Endothelial cell of umbilical vein (primary cell): Measurements from ENCODE around the gene GTSF1L. TPM values are rescaled to one million over a fixed set of nuclear protein-coding genes. Genes with fewer than 3 reads are reported as not detected.

Experiments
- BruUV-seq: library from RNA; stranded (reverse); fragments of 400-500 nt; replicated peaks from 2 replicates; lab custom pipeline; 2021; lab: Mats Ljungman, UMichigan
- CTCF ChIA-PET: fragments of 300-600, 350-600 bp; sonication (Branson Sonifier 250); formaldehyde crosslinking; loops from one replicate; lab custom pipeline; 2021; ENCODE audit warnings: antibody characterized with exemption, inconsistent platforms; lab: Charles Lee
- POLR2A ChIA-PET: fragments of 300-600, 350-600 bp; sonication (Branson Sonifier 250); formaldehyde crosslinking; loops from one replicate; lab custom pipeline; 2021; ENCODE audit warnings: antibody characterized with exemption, inconsistent platforms; lab: Charles Lee
- DNase-seq: peaks from one replicate; pipeline ENCODE4 v3.0.0-alpha.2; 2011; ENCODE audit warnings: low read depth, low spot score
- FAIRE-seq: peaks from 2 replicates; lab custom pipeline; 2011; peaks lifted over from hg19 to GRCh38; lab: Jason Lieb, UNC
- H2AFZ ChIP-seq: 2 replicates; pipeline ENCODE4 v1.6.0; 2012; ENCODE audit warnings: low read depth, low read length, control low read depth, inconsistent platforms
- H3K27ac ChIP-seq: 2 replicates; pipeline ENCODE4 v1.5.1; 2011; ENCODE audit warnings: low read depth, mild to moderate bottlenecking, control low read depth, low read length, moderate library complexity; ENCODE audit not compliant: insufficient read depth
- H3K27me3 ChIP-seq, 2 experiments: 2 replicates each; pipeline versions ENCODE4 v1.6.0 to v1.6.1; 2011; ENCODE audit warnings: low read length in 2 of 2, mixed read lengths in 1 of 2; ENCODE audit not compliant: control insufficient read depth in 2 of 2, insufficient read depth in 2 of 2
- H3K36me3 ChIP-seq, 2 experiments: 2 replicates in 1 of 2; 3 replicates in 1 of 2; pipeline ENCODE4 v1.5.1; 2011; ENCODE audit warnings: low read length in 2 of 2, mild to moderate bottlenecking in 1 of 2, moderate library complexity in 1 of 2; ENCODE audit not compliant: control insufficient read depth in 2 of 2, insufficient read depth in 2 of 2; ENCODE audit errors: extremely low read depth in 1 of 2
- H3K4me1 ChIP-seq: 3 replicates; pipeline ENCODE4 v1.5.1; 2011; ENCODE audit warnings: mild to moderate bottlenecking, low read length; ENCODE audit not compliant: control insufficient read depth, insufficient read depth; ENCODE audit errors: extremely low read depth
- H3K4me2 ChIP-seq: 2 replicates; pipeline ENCODE4 v1.6.1; 2011; ENCODE audit warnings: low read length, control low read depth, mixed read lengths; ENCODE audit not compliant: insufficient read depth
- H3K4me3 ChIP-seq, 3 experiments: fragments of 200-600 bp in 1 of 3; sonication (generic), shearing (Covaris generic) in 1 of 3; replicated peaks in 1 of 3; 2 replicates each; pipeline ENCODE4 v1.5.1; 2011 to 2016; ENCODE audit warnings: control low read depth in 3 of 3, low read length in 3 of 3, mild to moderate bottlenecking in 2 of 3, inconsistent platforms in 1 of 3, low read depth in 1 of 3, moderate library complexity in 1 of 3; ENCODE audit not compliant: insufficient read depth in 1 of 3
- H3K79me2 ChIP-seq: 2 replicates; pipeline ENCODE4 v1.6.0; 2012; ENCODE audit warnings: low read length, inconsistent platforms; ENCODE audit not compliant: control insufficient read depth, insufficient read depth
- H3K9ac ChIP-seq: replicated peaks from 2 replicates; pipeline ENCODE3; 2011; ENCODE audit warnings: low read length, control low read depth; ENCODE audit not compliant: insufficient read depth; ENCODE audit errors: extremely low read depth
- H3K9me1 ChIP-seq: replicated peaks from 3 replicates; pipeline ENCODE4 v1.6.0; 2011; ENCODE audit warnings: mild to moderate bottlenecking, low read length; ENCODE audit not compliant: control insufficient read depth, insufficient read depth; ENCODE audit errors: extremely low read depth
- H3K9me3 ChIP-seq: replicated peaks from 2 replicates; pipeline ENCODE4 v1.5.1; 2012; ENCODE audit warnings: low read length, inconsistent platforms; ENCODE audit not compliant: control insufficient read depth, insufficient read depth
- H4K20me1 ChIP-seq: replicated peaks from 2 replicates; pipeline ENCODE3; 2011; ENCODE audit warnings: mild to moderate bottlenecking, low read length; ENCODE audit not compliant: control insufficient read depth, insufficient read depth; ENCODE audit errors: extremely low read depth
- CTCF ChIP-seq, 2 donors: IDR thresholded peaks; 1 replicate in 1 of 2; 2 replicates in 1 of 2; pipeline ENCODE4 v1.5.1; 2011; ENCODE audit warnings: low read length in 2 of 2, mild to moderate bottlenecking in 2 of 2, moderate library complexity in 2 of 2, control low read depth in 1 of 2, inconsistent platforms in 1 of 2, low read depth in 1 of 2; ENCODE audit not compliant: insufficient read depth in 1 of 2; ENCODE audit errors: extremely low read depth in 1 of 2
- EZH2 ChIP-seq: IDR thresholded peaks from 2 replicates; pipeline ENCODE4 v1.6.1; 2012; ENCODE audit warnings: borderline replicate concordance, low read depth, mild to moderate bottlenecking, moderate library complexity, low read length, inconsistent platforms; ENCODE audit not compliant: severe bottlenecking
- FOS ChIP-seq: IDR thresholded peaks from 2 replicates; pipeline ENCODE4 v1.6.1; 2011; ENCODE audit warnings: mild to moderate bottlenecking, low read length, moderate library complexity, borderline replicate concordance; ENCODE audit not compliant: insufficient read depth
- GATA2 ChIP-seq: IDR thresholded peaks from 2 replicates; pipeline ENCODE4 v1.7.0; 2011; ENCODE audit warnings: low read depth, mild to moderate bottlenecking, moderate library complexity, mixed read lengths, low read length; ENCODE audit not compliant: insufficient read length, insufficient read depth
- JUN ChIP-seq: IDR thresholded peaks from 2 replicates; pipeline ENCODE4 v1.6.1; 2011; ENCODE audit warnings: borderline replicate concordance, low read depth; ENCODE audit not compliant: insufficient read length, insufficient read depth
- MAX ChIP-seq: IDR thresholded peaks from 2 replicates; pipeline ENCODE4 v1.6.1; 2011; ENCODE audit not compliant: insufficient read depth, insufficient read length
- MYC ChIP-seq: IDR thresholded peaks from one replicate; pipeline ENCODE4 v1.6.1; 2011; ENCODE audit warnings: mild to moderate bottlenecking, low read depth, low read length
- POLR2A ChIP-seq: IDR thresholded peaks from 2 replicates; pipeline ENCODE4 v1.6.1; 2012; ENCODE audit warnings: low read depth, mild to moderate bottlenecking, control low read depth, low read length
- POLR2AphosphoS5 ChIP-seq: IDR thresholded peaks from 2 replicates; pipeline ENCODE4 v1.6.1; 2012; ENCODE audit warnings: low read depth, mild to moderate bottlenecking, control low read depth, low read length, moderate library complexity; ENCODE audit not compliant: insufficient read depth
- dilution Hi-C: fragments of 300-500 bp; cut with MboI; formaldehyde crosslinking; loops from one replicate; pipeline ENCODE4 v1.15.0; 2019; ENCODE audit warnings: low sequenced_read_pairs; ENCODE audit not compliant: extremely low pct_ligation_motif_present
- intact Hi-C: fragments of 100-400 bp; cut with micrococcal nuclease; formaldehyde crosslinking; loops from one replicate; pipeline ENCODE4 v1.10.0; 2022
- polyA plus RNA-seq, 4 experiments: library from polyadenylated mRNA; depleted of rRNA in 3 of 4; stranded (reverse) in 3 of 4; unstranded in 1 of 4; fragments of >200 nt; gene quantifications; 2 replicates each; pipeline versions ENCODE4 v1.2.1 to v1.2.3, GENCODE V29; 2011 to 2012; ENCODE audit warnings: missing spikeins in 1 of 4
- total RNA-seq: library from RNA; stranded (reverse); gene quantifications from 2 replicates; pipeline ENCODE4 v1.2.3, GENCODE V29; 2021

Gene GTSF1L
- total and polyA plus RNA-seq, 2 donors (not counting 3 experiments of a cell fraction or from before 2014, with no cell fraction given), result not detected

DNA sequence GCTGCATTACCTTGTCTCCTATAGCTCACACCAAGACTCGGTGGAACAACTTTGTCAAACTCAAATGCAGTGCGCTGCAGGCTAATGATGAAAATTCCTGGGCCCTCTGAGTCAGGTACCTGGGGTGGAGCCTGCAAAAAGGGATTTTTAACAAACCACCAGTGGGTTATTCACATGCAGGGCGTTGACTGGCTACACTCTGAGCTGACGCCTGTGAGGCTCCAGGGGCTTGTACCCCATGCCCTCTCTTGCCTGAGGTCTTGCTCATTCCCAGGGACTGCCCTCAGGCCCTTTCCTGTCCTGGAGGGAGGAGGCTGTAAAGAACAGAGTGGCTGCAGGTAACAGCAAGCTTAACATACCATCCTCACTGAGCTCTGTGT is 9.2 kb downstream of the GTSF1L start:
- ChIA-PET POLR2A (no interaction called here), CTCF (interaction anchor here (1.1 to 1.3 kb wide), 3 partner anchors 26 to 363 kb away, joined by 3 to 9 read pairs (median 3); no protein-coding TSS in a partner anchor)
- H3K36me3 ChIP-seq, result no peaks in the 10 kb centered on the region
- no peaks in the 10 kb centered on the region for H4K20me1 ChIP-seq
- dilution Hi-C loops (no loop called here), intact Hi-C loops (no loop called here)
- no peaks in the 10 kb centered on the region for H3K4me1 ChIP-seq
- H3K4me3 ChIP-seq, result no peak overlapping the region
- no peaks in the 10 kb centered on the region for H3K9me1 ChIP-seq
- DNase-seq, result no peak
- H2AFZ ChIP-seq, result no peak overlapping the region
- H3K9me3 ChIP-seq, result no peaks in the 10 kb centered on the region
- no peak overlapping the region for H3K9ac ChIP-seq
- no peaks in the 10 kb centered on the region for H3K79me2 ChIP-seq
- H3K27ac ChIP-seq, result no peak overlapping the region
- no peak for FAIRE-seq
- no peaks in the 10 kb centered on the region for H3K27me3 ChIP-seq
- TF ChIP-seq MYC, result no peak
- TF ChIP-seq JUN, result no peak
- no peak for TF ChIP-seq CTCF (IDR thresholded peaks at IDR 0.05; ENCODE audit: extremely low read depth in 1 of 2, insufficient read depth in 1 of 2, low read depth in 1 of 2, low read length in 2 of 2)
- no peak for TF ChIP-seq MAX
- no peak for TF ChIP-seq EZH2
- TF ChIP-seq POLR2A, result no peak
- no peak for TF ChIP-seq POLR2AphosphoS5
- no peak for TF ChIP-seq FOS
- TF ChIP-seq GATA2, result no peak
- H3K4me2 ChIP-seq, result no peak overlapping the region
- no TSS peak for BruUV-seq
